ENCODE results near the gene HSD3B7.
"Not testable (repeated sequence)": the region's sequence is repeated elsewhere in the genome, so short reads cannot be mapped to it uniquely, and the experiment has no call there.

HSD3B7 gene

DNA sequence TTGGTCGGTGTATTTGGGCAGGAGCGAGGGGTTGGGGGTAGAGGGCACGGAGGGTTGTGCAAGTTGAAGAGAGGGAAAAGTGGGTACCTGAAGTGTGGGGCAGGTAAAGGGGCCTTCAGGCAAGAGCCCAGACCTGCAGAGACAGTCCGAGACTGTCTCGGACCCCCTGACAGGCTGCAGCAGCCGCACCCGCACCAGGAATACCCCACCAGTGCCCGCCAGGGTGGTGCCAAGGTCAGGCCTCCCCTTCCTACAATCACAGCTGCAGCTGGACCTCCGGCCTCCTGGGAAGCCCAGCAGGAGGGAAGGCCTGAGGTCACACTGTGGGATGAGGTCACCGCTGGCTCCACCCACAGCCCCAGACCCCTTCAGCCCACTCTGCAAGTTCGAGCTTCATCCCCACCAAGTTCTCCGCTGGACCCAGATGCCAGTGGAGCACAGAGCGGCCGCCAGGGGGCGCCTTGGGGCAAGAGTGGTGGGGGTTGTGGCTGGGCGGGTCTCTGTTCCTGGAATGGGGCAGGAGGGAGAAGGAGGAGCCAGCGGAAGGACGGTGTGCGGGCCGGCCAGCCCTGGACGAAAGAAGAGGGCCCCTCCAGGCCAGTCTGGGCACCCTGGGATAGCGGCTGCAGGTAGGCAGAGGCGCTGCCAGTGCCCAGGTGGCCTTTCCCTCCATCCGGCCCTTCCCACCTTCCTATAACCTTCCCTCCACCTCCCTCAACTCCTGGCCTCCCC lies at the start of gene HSD3B7:
TSS of gene HSD3B7 (plus strand) at position 539 of the 732 bp plus-strand sequence. CDS start 452 bp downstream, outside the sequence.
- DNase-seq (ENCODE audit: low spot score), result peak; percentile 90

DNA sequence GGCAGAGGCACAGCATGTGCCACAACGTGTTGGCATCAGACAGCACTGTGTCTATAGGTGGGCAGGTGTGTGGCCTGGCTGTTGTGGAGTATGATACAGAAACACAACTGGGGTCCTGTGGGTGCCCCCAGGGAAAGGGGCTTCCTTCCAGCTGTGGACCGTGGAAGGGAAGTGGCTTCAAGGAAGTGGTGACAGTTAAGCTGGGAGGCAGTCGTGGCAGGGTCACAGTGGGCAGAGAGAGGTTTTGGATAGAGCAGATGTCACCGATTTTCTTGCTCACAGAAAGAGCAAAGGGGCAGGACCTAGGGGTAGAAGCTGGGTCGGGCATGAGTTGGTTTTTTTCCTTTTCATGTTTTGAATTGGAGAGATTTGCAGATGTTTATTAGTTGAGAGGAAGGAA lies 47.3 kb upstream of the HSD3B7 start:
- DNase-seq (ENCODE audit: low spot score), result no peak

- not testable (repeated sequence) for DNase-seq (ENCODE audit: low spot score)
Observed at GRCh38 chr16:30939571-30939970, 45.4 kb upstream of the HSD3B7 start.

DNA sequence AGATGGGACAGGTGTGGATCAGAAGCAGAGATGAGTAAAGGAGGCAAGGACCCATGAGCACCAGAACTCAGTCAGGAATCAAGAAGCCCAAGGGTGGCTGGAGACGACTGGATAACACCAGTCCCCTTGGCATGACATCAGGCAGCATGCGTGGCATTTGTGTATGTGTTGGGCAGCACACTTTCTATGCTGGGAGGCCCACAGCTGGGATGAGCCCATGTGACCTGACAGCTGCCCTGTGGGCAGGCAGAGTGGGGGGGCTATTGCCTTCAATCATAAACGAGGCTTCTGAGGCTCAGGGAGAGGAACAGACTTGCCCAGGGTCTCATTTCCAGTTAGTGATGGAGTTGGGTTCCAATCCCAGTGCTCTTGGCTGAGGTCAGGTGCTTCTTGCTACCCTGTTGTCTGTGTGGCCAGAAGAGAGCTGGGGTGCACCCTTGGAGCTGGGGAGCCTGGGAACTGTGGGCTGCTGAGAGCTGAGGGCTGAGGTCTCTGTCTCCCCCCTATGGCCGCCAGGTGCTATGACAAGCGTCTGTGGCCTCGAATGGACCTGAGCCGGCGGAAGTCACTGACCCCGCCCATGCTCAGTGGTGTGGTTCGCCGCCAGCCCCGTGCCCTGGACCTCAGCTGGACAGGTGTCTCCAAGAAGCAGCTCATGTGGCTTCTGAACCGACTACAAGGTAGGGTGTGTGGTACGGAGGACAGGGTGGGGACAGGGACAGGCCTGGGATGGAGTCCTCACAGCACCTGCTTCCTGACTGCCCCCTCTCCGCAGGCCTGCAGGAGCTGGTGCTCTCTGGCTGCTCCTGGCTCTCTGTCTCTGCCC lies 43.2 kb upstream of the HSD3B7 start:
- DNase-seq (ENCODE audit: low spot score), result peak; percentile 76

GRCh38 chr16:30942426-30942806 lies 42.6 kb upstream of the HSD3B7 start:
- no peak for DNase-seq (ENCODE audit: low spot score)

GRCh38 chr16:30944352-30944751 lies 40.7 kb upstream of the HSD3B7 start:
- DNase-seq (ENCODE audit: low spot score), result no peak

DNA sequence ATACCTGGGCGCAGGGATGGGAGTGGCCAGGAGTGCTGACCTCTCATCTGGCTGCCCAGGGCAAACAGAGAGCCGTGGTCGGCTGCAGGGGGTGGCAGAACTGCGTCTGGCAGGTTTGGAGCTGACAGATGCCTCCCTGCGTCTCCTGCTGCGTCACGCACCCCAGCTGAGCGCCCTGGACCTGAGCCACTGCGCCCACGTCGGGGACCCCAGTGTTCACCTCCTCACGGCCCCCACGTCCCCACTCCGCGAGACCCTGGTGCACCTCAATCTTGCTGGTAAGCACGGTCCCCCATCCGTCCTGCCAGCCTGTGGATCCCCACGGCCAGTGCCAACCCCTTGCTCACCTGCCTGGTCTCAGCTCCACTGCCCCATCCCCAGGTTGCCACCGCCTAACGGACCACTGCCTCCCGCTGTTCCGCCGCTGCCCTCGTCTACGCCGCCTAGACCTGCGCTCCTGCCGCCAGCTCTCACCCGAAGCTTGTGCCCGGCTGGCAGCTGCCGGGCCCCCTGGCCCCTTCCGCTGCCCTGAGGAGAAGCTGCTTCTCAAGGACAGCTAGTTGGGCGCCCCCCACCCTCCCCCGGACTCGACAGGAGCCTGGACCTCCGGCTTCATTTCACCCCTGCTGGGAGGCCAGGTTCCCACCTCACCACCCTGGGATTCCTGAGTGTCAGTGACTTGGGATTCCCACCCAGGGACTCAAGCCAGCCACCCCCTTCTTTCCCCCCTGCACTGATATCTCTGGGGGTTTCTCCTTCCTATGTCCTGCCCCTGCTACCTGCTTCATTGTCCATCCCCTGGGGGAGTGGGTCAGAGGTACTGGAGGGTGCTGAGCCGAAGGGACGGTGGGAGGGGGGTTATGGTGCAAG lies 38.1 kb upstream of the HSD3B7 start:
- no peak for DNase-seq (ENCODE audit: low spot score)

DNA sequence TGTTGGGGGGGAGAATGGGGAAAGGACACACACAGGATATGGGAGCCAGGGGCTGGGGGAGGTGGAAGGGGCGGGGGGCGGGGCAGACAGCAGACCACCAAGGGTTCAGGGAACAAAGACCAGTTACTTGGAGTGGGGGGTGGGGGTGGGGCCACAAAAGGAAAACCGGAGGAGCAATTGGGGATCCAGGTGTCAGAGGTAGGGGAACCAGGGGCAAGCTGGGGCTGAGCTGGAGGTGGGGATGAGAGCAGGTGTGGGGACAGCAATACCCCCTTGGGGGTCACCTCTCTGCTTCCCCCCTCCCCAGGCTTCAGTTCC lies 37.5 kb upstream of the HSD3B7 start:
- DNase-seq (ENCODE audit: low spot score), result no peak

DNA sequence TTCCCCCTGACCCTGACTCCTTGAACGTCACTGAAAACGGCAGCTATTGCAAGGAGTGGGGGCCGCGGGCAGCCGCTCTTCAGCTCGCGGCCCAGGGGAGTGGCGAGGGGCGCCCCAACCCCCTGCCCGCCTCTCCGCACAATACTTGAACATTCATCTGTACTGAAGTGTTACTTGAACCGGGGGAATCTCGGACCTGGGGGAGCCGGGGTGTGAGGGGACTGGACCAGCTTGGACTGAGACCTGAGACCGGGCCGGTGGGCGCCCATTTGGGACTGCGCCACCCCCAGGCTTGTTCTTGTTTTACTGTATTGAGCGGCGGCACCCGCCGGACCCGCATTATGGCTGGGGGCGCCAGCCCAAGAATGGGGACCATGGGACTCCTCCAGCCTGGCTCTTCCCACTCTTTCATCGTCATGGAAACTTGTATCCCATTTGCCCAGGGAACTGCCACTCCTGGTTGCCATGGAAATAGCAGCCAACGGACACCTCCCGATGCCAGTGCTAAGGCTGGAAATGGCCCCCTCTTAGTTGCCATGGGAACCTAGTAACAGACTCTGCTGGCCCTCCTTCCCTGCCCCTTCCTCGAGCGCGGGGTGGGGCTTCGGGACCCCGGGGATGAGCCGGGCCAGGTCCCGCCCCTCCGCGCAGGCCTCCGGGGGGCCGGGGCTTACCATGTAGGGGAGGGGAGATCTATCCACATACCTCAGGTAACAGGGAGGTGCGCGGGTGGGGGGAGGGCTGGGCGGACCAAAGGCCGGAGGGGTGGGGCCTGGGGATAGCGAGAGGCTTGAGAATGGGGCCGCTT lies 36.9 kb upstream of the HSD3B7 start:
- peak; percentile 84 for DNase-seq (ENCODE audit: low spot score)

DNA sequence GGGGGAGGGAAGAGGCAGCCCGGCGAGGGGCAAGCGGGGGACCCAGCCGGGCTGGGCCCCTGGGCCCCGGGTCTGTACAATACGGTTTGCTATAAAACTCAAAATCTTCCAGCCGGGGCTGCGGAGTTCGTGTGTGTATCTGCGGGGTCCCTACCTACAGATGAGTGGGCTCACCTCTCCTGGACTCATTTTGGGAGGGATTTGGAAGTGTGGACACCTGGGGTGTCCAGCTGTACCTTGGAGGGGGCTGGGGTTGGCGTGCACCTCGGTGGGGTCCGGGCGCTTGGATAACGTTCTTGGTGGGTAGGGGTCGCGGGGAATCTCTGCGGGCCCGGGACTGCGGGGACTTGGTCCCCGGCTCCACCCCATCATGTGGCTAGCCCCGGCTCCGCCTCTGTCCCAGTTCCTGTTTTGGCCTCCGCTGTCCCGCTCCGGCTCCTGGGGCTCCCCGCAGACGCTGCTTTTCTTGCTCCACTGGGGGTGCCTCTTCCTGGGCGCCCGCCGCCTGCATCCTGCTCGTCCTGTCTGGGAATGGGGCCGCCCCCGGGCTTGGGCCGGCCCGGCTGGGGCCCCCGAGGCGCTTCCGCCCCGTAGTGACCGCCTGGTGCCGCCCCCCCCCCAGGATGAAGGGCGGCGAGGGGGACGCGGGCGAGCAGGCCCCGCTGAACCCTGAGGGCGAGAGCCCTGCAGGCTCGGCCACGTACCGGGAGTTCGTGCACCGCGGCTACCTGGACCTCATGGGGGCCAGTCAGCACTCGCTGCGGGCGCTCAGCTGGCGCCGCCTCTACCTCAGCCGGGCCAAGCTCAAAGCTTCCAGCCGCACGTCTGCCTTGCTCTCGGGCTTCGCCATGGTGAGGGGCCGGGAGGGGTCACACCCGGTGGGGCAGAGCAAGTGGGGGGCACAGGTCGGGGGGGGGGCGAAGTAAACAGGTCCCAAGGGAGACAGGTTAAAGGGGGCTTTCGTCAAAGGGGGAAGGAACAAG lies 36.0 kb upstream of the HSD3B7 start, which contains the start of gene ORAI3:
TSS of gene ORAI3 (plus strand) at position 402 of the 983 bp plus-strand sequence. CDS start at position 624, 222 bp downstream.
- DNase-seq (ENCODE audit: low spot score), result no peak

GRCh38 chr16:30949650-30950515 lies 35.1 kb upstream of the HSD3B7 start:
- no peak for DNase-seq (ENCODE audit: low spot score)

DNA sequence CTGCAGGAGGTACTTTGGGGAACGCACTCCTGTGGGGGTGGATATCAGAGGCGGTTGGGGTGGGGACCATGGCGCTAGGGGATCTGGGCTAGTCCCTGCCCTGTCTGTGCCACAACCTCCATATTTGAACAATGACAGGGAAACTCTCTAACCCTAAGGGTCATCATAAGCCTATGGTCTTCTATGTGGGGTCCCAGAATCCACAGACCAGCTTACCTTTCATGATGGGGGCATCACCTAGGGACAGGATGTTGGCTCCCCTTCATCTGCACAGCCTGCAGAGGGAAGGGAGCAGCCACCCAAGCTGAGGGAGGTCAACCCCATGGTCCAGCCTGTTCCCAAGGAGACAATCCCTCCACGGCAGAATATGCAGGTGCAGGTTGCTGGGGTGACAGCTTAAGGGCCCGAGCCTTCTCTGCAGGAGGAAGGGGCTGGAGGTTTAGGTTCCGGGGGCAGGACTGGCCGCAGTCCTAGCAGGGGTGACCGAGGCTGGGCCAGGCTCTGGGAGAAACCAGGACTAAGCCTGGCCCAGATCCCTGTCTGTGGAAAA lies 34.4 kb upstream of the HSD3B7 start:
- no peak for DNase-seq (ENCODE audit: low spot score)

GRCh38 chr16:30951193-30951592 lies 33.8 kb upstream of the HSD3B7 start:
- DNase-seq (ENCODE audit: low spot score), result no peak

DNA sequence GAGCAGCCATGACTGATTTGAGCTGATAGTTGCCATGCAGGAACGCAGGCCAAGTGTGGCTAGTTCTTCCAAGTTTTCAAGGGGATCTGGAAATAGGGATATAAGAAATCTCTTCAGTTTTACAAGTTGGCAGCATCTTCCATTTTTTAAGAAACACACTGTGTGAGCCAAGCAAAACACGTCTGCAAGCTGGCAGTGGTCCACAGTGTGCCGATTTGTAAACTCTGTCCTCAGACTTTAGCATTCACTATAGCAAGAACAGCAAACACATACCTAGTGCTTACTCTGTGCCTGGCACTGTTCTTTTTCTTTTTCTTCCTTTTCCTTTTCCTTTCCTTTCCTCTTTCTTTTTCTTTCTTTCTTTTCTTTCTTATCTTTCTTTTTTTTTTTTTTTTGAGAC lies 33.3 kb upstream of the HSD3B7 start:
- DNase-seq (ENCODE audit: low spot score), result no peak

GRCh38 chr16:30953111-30953510 lies 31.9 kb upstream of the HSD3B7 start:
- DNase-seq (ENCODE audit: low spot score), result no peak

DNA sequence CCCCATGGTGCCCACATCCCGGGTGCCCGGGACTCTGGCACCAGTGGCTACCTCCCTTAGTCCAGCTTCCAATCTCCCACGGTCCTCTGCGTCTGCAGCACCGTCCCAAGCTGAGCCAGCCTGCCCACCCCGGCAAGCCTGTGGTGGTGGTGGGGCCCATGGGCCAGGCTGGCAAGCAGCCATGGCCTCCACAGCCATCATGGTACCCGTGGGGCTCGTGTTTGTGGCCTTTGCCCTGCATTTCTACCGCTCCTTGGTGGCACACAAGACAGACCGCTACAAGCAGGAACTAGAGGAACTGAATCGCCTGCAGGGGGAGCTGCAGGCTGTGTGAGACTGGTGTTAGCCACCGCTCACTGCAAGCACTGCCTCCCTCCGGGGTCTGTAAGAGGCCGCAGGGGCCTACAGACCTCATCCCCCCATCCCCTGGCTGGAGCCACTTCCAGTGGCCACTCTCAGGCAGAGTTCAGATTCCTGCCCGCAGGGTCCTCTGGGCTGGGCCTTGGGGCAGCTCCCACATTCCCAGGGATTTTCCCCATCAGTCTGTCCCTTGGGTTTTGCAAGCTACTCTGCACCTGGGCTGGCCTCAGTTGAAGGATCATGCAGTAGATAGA lies 31.4 kb upstream of the HSD3B7 start:
- peak; percentile 27 for DNase-seq (ENCODE audit: low spot score)

DNA sequence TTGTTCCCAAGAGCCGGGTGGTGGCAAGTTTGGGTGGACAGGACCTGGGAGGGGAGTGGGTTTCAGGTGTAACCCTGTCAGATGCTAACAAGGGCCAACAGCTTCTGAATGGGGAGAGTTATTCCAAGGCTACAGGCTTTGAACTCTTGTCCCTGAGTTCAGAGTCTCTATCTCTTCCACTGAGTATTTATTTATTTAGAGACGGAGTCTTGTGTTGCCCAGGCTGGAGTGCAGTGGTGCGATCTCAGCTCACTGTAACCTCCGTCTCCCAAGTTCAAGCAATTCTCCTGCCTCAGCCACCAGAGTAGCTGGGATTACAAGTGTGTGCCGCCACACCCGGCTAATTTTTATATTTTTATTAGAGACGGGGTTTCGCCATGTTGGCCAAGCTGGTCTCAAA lies 30.0 kb upstream of the HSD3B7 start:
- DNase-seq (ENCODE audit: low spot score), result no peak

GRCh38 chr16:30956601-30957455 lies 28.2 kb upstream of the HSD3B7 start:
- peak; percentile 90 for DNase-seq (ENCODE audit: low spot score)

Measured in COLO829 (cell line).